ENCODE results near the gene CEACAM8.

The CEACAM8 gene

DNA sequence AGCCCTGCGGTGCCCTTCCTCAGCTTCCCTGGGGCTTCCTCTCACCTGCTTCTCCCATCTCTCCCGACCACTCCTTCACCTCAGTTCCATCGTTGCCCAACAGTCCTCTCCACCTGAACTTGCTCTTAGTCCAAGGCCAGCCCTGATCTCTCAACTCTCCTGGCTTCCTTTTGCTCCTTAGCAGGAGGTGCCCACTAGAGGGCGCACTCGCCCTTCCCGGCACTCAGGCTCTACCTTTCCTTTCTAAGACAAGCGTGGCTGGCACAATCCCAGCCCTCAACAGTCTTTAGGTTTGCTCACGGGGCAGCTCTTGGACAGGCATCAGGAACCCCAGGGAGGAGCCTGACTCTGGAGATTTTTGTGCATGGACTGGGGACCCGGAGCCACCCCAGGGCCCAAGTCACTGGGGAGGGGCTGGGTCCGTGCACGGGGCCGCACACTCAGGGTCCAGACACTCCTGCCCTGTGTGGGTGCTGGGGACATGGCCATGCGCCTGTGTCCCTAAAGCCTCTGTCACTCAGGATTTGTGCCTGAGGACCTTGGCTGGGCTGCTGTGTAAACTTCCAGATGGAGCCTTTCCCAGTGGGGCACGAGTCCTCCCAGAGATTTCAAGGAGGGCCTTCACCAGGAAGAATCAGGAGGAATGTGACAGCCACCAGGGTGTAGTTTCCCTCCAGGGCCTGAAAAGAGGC is 12.1 kb upstream of the CEACAM8 start:
- Mint-ChIP-seq H3K4me3 (no peak overlapping the region), H3K27me3 (peaks cover 67% of the 10 kb centered on the region), H3K36me3 (ENCODE audit: insufficient read depth) (no peaks in the 10 kb centered on the region), H3K27ac (ENCODE audit: low read depth) (no peak overlapping the region), H3K4me1 (no peaks in the 10 kb centered on the region), H3K9me3 (no peaks in the 10 kb centered on the region)
- no peak for ATAC-seq (replicated peaks; ENCODE audit: extremely low read depth, poor library complexity, severe bottlenecking)
- DNase-seq (ENCODE audit: low spot score in 2 of 2): no peak

DNA sequence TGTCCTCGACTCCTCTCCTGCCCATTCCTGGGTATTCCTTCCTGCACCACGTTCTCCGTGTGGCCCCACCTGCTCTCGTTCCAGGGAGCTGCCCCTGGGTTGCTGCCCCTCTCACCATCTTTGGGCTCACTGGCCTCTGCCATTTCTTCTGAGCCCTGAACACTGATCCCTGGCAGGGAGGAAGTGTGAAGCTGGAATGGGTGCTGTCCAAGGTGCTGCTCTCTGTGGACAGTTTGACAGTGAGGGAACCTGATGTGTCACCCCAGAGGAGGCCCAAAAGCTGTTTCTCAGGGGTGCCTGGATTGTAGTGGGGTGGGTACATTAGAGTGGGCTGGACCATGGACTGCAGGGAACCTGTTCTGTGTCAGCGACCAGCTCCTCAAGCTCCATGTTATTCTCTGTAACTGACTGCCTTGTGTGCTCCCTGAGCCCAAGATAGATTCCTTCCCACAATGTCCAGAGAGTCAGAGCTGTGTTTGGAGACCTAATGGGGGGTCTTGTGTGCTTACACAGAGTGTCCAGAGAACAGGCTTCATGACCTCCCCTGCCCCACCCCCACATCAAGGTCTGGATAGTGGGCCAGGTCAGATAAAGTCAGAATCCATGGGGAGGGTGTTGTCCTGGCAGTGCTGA is 7.2 kb upstream of the CEACAM8 start:
- no peaks in the 10 kb centered on the region for H3K36me3 Mint-ChIP-seq (ENCODE audit: insufficient read depth)
- H3K27ac Mint-ChIP-seq (ENCODE audit: low read depth): no peak overlapping the region
- no peaks in the 10 kb centered on the region for H3K9me3 Mint-ChIP-seq
- H3K4me3 Mint-ChIP-seq: no peak overlapping the region
- ATAC-seq (replicated peaks; ENCODE audit: extremely low read depth, poor library complexity, severe bottlenecking): no peak
- H3K27me3 Mint-ChIP-seq: peaks cover 91% of the 10 kb centered on the region
- no peaks in the 10 kb centered on the region for H3K4me1 Mint-ChIP-seq
- DNase-seq (ENCODE audit: low spot score in 2 of 2): no peak

DNA sequence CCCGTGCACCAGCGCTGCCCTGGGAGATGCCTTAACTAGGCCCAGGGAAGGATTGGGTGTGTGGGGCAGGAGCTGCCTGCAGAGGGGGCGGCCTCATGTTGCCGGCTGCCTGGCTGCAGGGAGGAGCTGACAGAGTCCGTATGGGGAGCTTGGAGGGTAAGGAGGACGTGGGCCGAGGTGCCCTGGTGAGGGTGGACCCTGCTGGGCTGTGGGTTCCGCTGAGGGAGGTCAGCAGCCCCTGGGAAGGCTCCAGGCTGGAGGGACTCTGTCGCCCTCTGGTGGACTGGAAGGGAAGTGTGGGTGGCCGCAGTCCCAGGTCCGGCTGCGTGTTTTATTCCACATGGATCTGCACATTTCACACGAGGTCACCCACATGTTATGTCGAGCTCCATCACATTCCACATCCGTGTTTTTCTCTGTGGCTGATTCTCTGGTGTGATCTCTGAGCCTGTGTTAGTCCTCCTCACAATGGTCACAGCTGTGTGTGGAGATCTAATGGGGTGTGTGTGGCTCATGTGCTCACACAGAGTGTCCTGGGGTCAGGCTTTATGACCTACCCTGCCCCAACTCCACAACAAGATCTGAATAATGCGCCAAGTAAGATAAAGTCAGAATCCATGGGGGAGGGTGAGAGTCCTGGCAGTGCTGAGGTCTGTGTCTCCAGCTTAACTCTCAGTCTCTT is 1.8 kb upstream of the CEACAM8 start:
- no peak overlapping the region for H3K27ac Mint-ChIP-seq (ENCODE audit: low read depth)
- H3K4me3 Mint-ChIP-seq: no peak overlapping the region
- H3K36me3 Mint-ChIP-seq (ENCODE audit: insufficient read depth): no peaks in the 10 kb centered on the region
- H3K9me3 Mint-ChIP-seq: no peaks in the 10 kb centered on the region
- peaks cover 6% of the 10 kb centered on the region for H3K4me1 Mint-ChIP-seq
- DNase-seq (ENCODE audit: low spot score in 2 of 2) (no peak), ATAC-seq (replicated peaks; ENCODE audit: extremely low read depth, poor library complexity, severe bottlenecking) (no peak)
- peaks cover 66% of the 10 kb centered on the region for H3K27me3 Mint-ChIP-seq

- Mint-ChIP-seq H3K27me3 (peaks cover 58% of the 10 kb centered on the region), H3K9me3 (no peaks in the 10 kb centered on the region), H3K4me1 (peaks cover 6% of the 10 kb centered on the region), H3K4me3 (no peak overlapping the region), H3K36me3 (ENCODE audit: insufficient read depth) (no peaks in the 10 kb centered on the region), H3K27ac (ENCODE audit: low read depth) (no peak overlapping the region)
- no peak for ATAC-seq (replicated peaks; ENCODE audit: extremely low read depth, poor library complexity, severe bottlenecking)
- DNase-seq (ENCODE audit: low spot score in 2 of 2): no peak
Measured at GRCh38 chr19:42595550-42596172, 937 bp upstream of the CEACAM8 start.

DNA sequence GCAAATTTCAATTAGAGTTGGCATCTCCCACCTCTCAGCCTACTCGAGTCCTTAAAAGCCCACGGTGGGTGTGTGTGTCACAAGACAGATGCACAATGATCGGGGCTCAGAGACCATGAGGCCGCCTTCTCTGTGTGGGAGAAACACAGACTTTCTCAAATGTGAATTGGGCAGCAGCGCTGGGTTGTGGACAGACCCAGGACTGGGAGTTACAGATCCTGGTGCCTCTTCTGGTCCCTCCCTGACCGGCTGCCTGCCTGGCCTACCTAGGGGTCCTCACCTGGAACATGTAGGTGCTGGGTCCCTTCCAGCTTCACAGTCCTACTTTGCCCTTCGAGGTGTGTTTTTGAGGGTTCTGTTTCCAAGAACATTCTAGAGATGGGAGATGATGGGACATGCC is 4.9 kb downstream of the CEACAM8 start:
- no peak overlapping the region for H3K4me3 Mint-ChIP-seq
- no peak for DNase-seq (ENCODE audit: low spot score in 2 of 2)
- no peak for ATAC-seq (replicated peaks; ENCODE audit: extremely low read depth, poor library complexity, severe bottlenecking)
- peaks cover 56% of the 10 kb centered on the region for H3K27me3 Mint-ChIP-seq
- H3K4me1 Mint-ChIP-seq: no peaks in the 10 kb centered on the region
- H3K36me3 Mint-ChIP-seq (ENCODE audit: insufficient read depth): no peaks in the 10 kb centered on the region
- H3K9me3 Mint-ChIP-seq: no peaks in the 10 kb centered on the region
- no peak overlapping the region for H3K27ac Mint-ChIP-seq (ENCODE audit: low read depth)

DNA sequence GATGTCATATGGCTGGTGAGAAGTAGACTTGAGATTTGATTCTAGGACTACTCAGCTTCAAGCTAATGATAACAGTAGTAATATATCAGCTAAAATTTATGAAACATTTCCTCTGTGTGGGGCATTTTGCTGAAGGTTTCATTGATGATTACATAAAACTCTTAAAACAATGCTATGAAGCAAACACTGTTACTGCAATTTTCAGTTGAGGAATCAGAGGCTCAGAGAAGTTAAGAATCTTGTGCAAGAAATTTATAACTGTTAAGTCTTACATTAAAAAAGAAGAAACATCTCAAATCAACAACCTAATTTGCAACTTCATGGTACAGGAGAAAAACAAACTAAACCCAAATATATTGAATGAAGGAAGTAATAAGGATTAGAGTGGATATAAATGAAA is 10.3 kb downstream of the CEACAM8 start:
- H3K36me3 Mint-ChIP-seq (ENCODE audit: insufficient read depth): no peaks in the 10 kb centered on the region

GRCh38 chr19:42577016-42577415 is 17.7 kb downstream of the CEACAM8 start:
- H3K9me3 Mint-ChIP-seq: no peaks in the 10 kb centered on the region
- H3K36me3 Mint-ChIP-seq (ENCODE audit: insufficient read depth): no peaks in the 10 kb centered on the region
- H3K27me3 Mint-ChIP-seq: peaks cover 55% of the 10 kb centered on the region
- no peak overlapping the region for H3K4me3 Mint-ChIP-seq
- no peaks in the 10 kb centered on the region for H3K4me1 Mint-ChIP-seq
- ATAC-seq (replicated peaks; ENCODE audit: extremely low read depth, poor library complexity, severe bottlenecking) (no peak), DNase-seq (ENCODE audit: low spot score in 2 of 2) (no peak)
- no peak overlapping the region for H3K27ac Mint-ChIP-seq (ENCODE audit: low read depth)

More for the DNA sequence above, 10.3 kb downstream of the CEACAM8 start:
- Mint-ChIP-seq H3K4me3 (no peak overlapping the region), H3K27ac (ENCODE audit: low read depth) (no peak overlapping the region), H3K9me3 (no peaks in the 10 kb centered on the region), H3K4me1 (no peaks in the 10 kb centered on the region), H3K27me3 (peaks cover 73% of the 10 kb centered on the region)
- ATAC-seq (replicated peaks; ENCODE audit: extremely low read depth, poor library complexity, severe bottlenecking): no peak
- DNase-seq (ENCODE audit: low spot score in 2 of 2): no peak

GRCh38 chr19:42576241-42576640 is 18.5 kb downstream of the CEACAM8 start:
- H3K36me3 Mint-ChIP-seq (ENCODE audit: insufficient read depth): no peaks in the 10 kb centered on the region
- no peak overlapping the region for H3K27ac Mint-ChIP-seq (ENCODE audit: low read depth)
- ATAC-seq (replicated peaks; ENCODE audit: extremely low read depth, poor library complexity, severe bottlenecking): no peak
- no peak for DNase-seq (ENCODE audit: low spot score in 2 of 2)
- no peaks in the 10 kb centered on the region for H3K9me3 Mint-ChIP-seq
- H3K27me3 Mint-ChIP-seq: peaks cover 54% of the 10 kb centered on the region
- no peaks in the 10 kb centered on the region for H3K4me1 Mint-ChIP-seq
- H3K4me3 Mint-ChIP-seq: no peak overlapping the region

DNA sequence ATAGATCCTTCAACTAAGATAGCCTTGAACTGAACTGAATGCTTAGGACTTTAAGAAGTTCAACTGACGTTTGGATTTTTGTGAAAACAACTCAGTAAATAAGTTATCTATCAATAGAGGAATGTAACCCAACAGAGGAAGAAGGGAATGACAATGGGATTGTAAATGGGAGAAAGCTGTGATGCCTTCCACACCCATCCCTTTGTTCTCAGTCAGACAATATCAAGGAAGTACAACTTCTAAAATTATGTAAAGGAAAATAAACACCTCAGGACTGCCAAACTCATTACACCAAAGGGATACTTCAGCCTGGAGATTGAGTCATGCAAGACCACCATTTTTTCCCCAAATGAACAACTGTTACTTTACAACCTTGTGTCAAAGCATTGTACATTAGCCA is 21.1 kb downstream of the CEACAM8 start:
- Mint-ChIP-seq H3K27me3 (peaks cover 60% of the 10 kb centered on the region), H3K4me1 (no peaks in the 10 kb centered on the region), H3K9me3 (no peaks in the 10 kb centered on the region), H3K4me3 (no peak overlapping the region), H3K36me3 (ENCODE audit: insufficient read depth) (no peaks in the 10 kb centered on the region), H3K27ac (ENCODE audit: low read depth) (no peak overlapping the region)
- DNase-seq (ENCODE audit: low spot score in 2 of 2): no peak
- no peak for ATAC-seq (replicated peaks; ENCODE audit: extremely low read depth, poor library complexity, severe bottlenecking)

- no peak overlapping the region for H3K27ac Mint-ChIP-seq (ENCODE audit: low read depth)
Measured at GRCh38 chr19:42571116-42571515, 23.6 kb downstream of the CEACAM8 start.

DNA sequence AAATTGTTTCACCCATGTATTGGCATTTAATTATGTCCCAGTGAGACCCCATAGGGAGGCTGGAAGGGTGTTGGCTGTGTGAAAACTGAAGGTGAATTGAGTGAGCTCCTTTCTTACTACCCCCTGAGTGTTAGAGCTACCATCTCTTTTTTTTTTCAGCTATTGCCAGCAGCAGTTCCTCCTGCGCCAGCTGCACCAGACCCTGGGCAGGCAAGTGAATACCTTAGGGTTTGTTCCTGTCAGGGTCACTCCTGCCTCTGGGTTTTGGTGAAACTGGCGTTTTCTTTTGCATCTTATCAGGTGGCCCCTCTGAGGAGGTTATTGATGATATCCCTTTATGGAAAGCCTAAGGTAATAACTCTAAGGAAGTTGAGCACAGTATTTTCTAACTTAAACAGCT is 25.5 kb downstream of the CEACAM8 start:
- Mint-ChIP-seq H3K4me1 (no peaks in the 10 kb centered on the region), H3K4me3 (no peak overlapping the region), H3K36me3 (ENCODE audit: insufficient read depth) (no peaks in the 10 kb centered on the region), H3K9me3 (no peaks in the 10 kb centered on the region), H3K27ac (ENCODE audit: low read depth) (no peak overlapping the region), H3K27me3 (peaks cover 47% of the 10 kb centered on the region)
- DNase-seq (ENCODE audit: low spot score in 2 of 2): no peak
- ATAC-seq (replicated peaks; ENCODE audit: extremely low read depth, poor library complexity, severe bottlenecking): no peak

More at GRCh38 chr19:42571116-42571515, 23.6 kb downstream of the CEACAM8 start:
- ATAC-seq (replicated peaks; ENCODE audit: extremely low read depth, poor library complexity, severe bottlenecking) (no peak), DNase-seq (ENCODE audit: low spot score in 2 of 2) (no peak)
- Mint-ChIP-seq H3K4me3 (no peak overlapping the region), H3K4me1 (no peaks in the 10 kb centered on the region), H3K9me3 (no peaks in the 10 kb centered on the region), H3K27me3 (peaks cover 48% of the 10 kb centered on the region), H3K36me3 (ENCODE audit: insufficient read depth) (no peaks in the 10 kb centered on the region)

DNA sequence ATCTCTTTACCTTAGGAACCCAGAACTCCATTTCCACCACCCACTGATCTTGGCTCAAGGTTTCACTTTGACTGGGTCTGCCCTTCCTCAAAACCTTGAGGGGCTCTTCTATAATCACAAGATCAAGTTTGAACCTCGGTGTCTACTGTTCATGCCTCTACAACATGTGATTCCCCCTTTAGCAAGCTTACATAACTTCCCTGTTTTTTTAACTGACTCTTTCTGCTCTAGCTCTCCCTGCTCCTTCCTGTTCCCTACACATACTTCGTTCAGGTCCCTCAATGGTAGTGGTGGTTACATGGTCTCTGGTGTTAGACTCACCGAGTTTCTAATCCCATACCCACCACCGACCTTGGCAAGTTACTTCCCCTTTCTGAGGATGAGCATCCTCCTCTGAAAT is 26.7 kb downstream of the CEACAM8 start:
- no peaks in the 10 kb centered on the region for H3K36me3 Mint-ChIP-seq (ENCODE audit: insufficient read depth)
- H3K4me1 Mint-ChIP-seq: peaks cover 5% of the 10 kb centered on the region
- H3K27me3 Mint-ChIP-seq: peaks cover 46% of the 10 kb centered on the region
- H3K4me3 Mint-ChIP-seq: no peak overlapping the region
- DNase-seq (ENCODE audit: low spot score in 2 of 2): no peak
- H3K27ac Mint-ChIP-seq (ENCODE audit: low read depth): no peak overlapping the region
- no peaks in the 10 kb centered on the region for H3K9me3 Mint-ChIP-seq
- ATAC-seq (replicated peaks; ENCODE audit: extremely low read depth, poor library complexity, severe bottlenecking): no peak

All from central memory CD8-positive, alpha-beta T cell (primary cell).